Liver (tissue), 9 donors: ENCODE results near the gene ITGA2. TPM values are rescaled to one million over a fixed set of nuclear protein-coding genes. Genes with fewer than 3 reads are reported as not detected.

Experiments used
- DNase-seq: peaks from one replicate; pipeline ENCODE4 v3.0.0-alpha.2; 2017; ENCODE audit warnings: low spot score
- H3K27ac ChIP-seq, 2 donors: one replicate each; pipeline ENCODE4 v1.7.0; 2013; ENCODE audit warnings: inconsistent platforms in 2 of 2, low read length in 2 of 2, control low read depth in 1 of 2, low read depth in 1 of 2, mild to moderate bottlenecking in 1 of 2
- H3K27me3 ChIP-seq, 4 donors: one replicate each; pipeline versions ENCODE4 v1.6.1 to v1.7.0; 2013; ENCODE audit warnings: low read length in 3 of 4, inconsistent platforms in 1 of 4, mild to moderate bottlenecking in 1 of 4, moderate library complexity in 1 of 4; ENCODE audit not compliant: control insufficient read depth in 4 of 4, insufficient read depth in 4 of 4
- H3K36me3 ChIP-seq, 4 donors: one replicate each; pipeline versions ENCODE4 v1.6.1 to v1.7.0; 2013; ENCODE audit warnings: low read length in 3 of 4, mild to moderate bottlenecking in 3 of 4, low read depth in 1 of 4, moderate library complexity in 1 of 4; ENCODE audit not compliant: control insufficient read depth in 4 of 4, insufficient read depth in 3 of 4
- H3K4me1 ChIP-seq, 4 donors: one replicate each; pipeline versions ENCODE4 v1.6.1 to v1.7.0; 2013; ENCODE audit warnings: low read length in 3 of 4, mild to moderate bottlenecking in 3 of 4, moderate library complexity in 1 of 4; ENCODE audit not compliant: control insufficient read depth in 4 of 4, insufficient read depth in 4 of 4
- H3K4me3 ChIP-seq, 3 donors: one replicate each; pipeline versions ENCODE4 v1.6.1 to v1.7.0; 2013; ENCODE audit warnings: low read length in 3 of 3, control low read depth in 1 of 3, low read depth in 1 of 3, mild to moderate bottlenecking in 1 of 3
- H3K9ac ChIP-seq, 2 donors: one replicate each; pipeline ENCODE4 v1.7.0; 2013; ENCODE audit warnings: low read length in 2 of 2, mild to moderate bottlenecking in 2 of 2, moderate library complexity in 2 of 2, control low read depth in 1 of 2, low read depth in 1 of 2
- H3K9me3 ChIP-seq, 4 donors: one replicate each; pipeline versions ENCODE4 v1.6.1 to v1.7.0; 2013; ENCODE audit warnings: low read length in 3 of 4; ENCODE audit not compliant: control insufficient read depth in 4 of 4
- FOXA1 ChIP-seq: IDR thresholded peaks from 2 replicates; pipeline ENCODE4 v1.6.1; 2016; ENCODE audit warnings: antibody characterized with exemption
- HNF4A ChIP-seq, 2 donors: conservative IDR thresholded peaks; 2 replicates each; pipeline ENCODE4 v1.6.1; 2016; ENCODE audit warnings: antibody characterized with exemption in 2 of 2, mild to moderate bottlenecking in 2 of 2
- HNF4G ChIP-seq: IDR thresholded peaks from 2 replicates; pipeline ENCODE4 v1.6.1; 2016; ENCODE audit warnings: antibody characterized with exemption
- JUND ChIP-seq, 2 donors: IDR thresholded peaks; 2 replicates each; pipeline ENCODE4 v1.6.1; 2016; ENCODE audit warnings: antibody characterized with exemption in 2 of 2
- NR2F2 ChIP-seq: IDR thresholded peaks from 2 replicates; pipeline ENCODE4 v1.6.1; 2016; ENCODE audit warnings: antibody characterized with exemption
- RXRA ChIP-seq, 2 donors: IDR thresholded peaks; 2 replicates each; pipeline ENCODE4 v1.6.1; 2017 to 2018; ENCODE audit warnings: antibody characterized with exemption in 2 of 2, mild to moderate bottlenecking in 1 of 2
- TAF1 ChIP-seq: conservative IDR thresholded peaks from 2 replicates; pipeline ENCODE4 v1.6.1; 2016; ENCODE audit warnings: antibody characterized with exemption, mild to moderate bottlenecking
- WGBS: extraction: QIAGEN DNeasy Blood & Tissue Kit; methylation state at CpG from one replicate; pipeline ENCODE4 v1.1.7; 2013; 5-methylcytosine and 5-hydroxymethylcytosine counted together
- polyA plus RNA-seq, 2 donors: library from polyadenylated mRNA; stranded (reverse) in 1 of 2; unstranded in 1 of 2; fragments of 200-250 nt in 1 of 2; fragments of >200 nt in 1 of 2; fragmentation: Nextera tagmentation in 1 of 2; extraction: Ambion mirVana in 1 of 2; gene quantifications; one replicate each; pipeline versions ENCODE4 v1.2.1 to v1.2.3, GENCODE V29; 2013 to 2015
- total RNA-seq, 2 donors: library from RNA; depleted of rRNA; stranded (reverse); fragments of >200 nt; gene quantifications; one replicate each; pipeline ENCODE4 v1.2.3, GENCODE V29; 2014
- TF ChIP-seq, protein P1 (sequence below): IDR thresholded peaks from 2 replicates; pipeline ENCODE4 v1.6.1; 2016; ENCODE audit warnings: antibody characterized with exemption, mild to moderate bottlenecking
- TF ChIP-seq, protein P2 (sequence below): fragments of 150-350 bp; IDR thresholded peaks from 2 replicates; pipeline ENCODE4 v1.5.1; 2017; ENCODE audit warnings: improper control_type of control experiment, low read depth, low read length; ENCODE audit not compliant: missing input control
- TF ChIP-seq, protein P3 (sequence below): IDR thresholded peaks from 2 replicates; pipeline ENCODE4 v1.6.1; 2016; ENCODE audit warnings: antibody characterized with exemption
- TF ChIP-seq, protein P4 (sequence below): IDR thresholded peaks from 2 replicates; pipeline ENCODE4 v1.6.1; 2016; ENCODE audit warnings: antibody characterized with exemption
- donor health status: healthy.
- donor health status: healthy.
- donor health status: healthy.
- donor health status: healthy.
- donor health status: healthy.

Gene ITGA2
- total and polyA plus RNA-seq, 4 donors: 0.12 to 0.61 (median 0.33) TPM

DNA sequence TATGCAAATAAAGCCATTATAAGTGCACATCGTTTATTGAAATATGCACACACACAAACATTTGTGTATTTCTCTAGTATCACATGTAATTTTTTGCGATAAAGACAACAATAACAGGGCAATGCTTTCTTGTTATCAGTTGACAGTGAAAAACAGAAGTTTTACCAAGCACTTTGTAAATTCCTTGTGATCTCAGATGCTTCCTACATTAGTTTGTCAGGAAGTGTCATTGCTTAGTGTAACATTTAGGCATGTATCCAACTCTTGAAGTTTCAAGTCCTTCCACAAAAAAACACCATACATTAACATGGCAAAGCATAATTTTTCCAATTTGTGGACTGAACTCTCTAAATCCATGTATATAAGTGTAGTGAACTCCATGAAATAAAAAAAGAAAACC, 74.0 kb downstream of the ITGA2 start:
- no peaks in the 10 kb centered on the region for H3K9me3 ChIP-seq
- H3K27ac ChIP-seq: no peak overlapping the region
- H3K4me1 ChIP-seq: no peaks in the 10 kb centered on the region
- no peak overlapping the region for H3K4me3 ChIP-seq
- H3K9ac ChIP-seq: no peak overlapping the region
- DNase-seq: no peak
- no peaks in the 10 kb centered on the region for H3K36me3 ChIP-seq
- TF ChIP-seq FOXA1 (no peak), TAF1 (no peak), JUND (IDR thresholded peaks at IDR 0.05) (no peak), HNF4A (conservative IDR thresholded peaks at IDR 0.05) (no peak)
- TF ChIP-seq, protein P1, sequence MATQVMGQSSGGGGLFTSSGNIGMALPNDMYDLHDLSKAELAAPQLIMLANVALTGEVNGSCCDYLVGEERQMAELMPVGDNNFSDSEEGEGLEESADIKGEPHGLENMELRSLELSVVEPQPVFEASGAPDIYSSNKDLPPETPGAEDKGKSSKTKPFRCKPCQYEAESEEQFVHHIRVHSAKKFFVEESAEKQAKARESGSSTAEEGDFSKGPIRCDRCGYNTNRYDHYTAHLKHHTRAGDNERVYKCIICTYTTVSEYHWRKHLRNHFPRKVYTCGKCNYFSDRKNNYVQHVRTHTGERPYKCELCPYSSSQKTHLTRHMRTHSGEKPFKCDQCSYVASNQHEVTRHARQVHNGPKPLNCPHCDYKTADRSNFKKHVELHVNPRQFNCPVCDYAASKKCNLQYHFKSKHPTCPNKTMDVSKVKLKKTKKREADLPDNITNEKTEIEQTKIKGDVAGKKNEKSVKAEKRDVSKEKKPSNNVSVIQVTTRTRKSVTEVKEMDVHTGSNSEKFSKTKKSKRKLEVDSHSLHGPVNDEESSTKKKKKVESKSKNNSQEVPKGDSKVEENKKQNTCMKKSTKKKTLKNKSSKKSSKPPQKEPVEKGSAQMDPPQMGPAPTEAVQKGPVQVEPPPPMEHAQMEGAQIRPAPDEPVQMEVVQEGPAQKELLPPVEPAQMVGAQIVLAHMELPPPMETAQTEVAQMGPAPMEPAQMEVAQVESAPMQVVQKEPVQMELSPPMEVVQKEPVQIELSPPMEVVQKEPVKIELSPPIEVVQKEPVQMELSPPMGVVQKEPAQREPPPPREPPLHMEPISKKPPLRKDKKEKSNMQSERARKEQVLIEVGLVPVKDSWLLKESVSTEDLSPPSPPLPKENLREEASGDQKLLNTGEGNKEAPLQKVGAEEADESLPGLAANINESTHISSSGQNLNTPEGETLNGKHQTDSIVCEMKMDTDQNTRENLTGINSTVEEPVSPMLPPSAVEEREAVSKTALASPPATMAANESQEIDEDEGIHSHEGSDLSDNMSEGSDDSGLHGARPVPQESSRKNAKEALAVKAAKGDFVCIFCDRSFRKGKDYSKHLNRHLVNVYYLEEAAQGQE: no peak
- H3K27me3 ChIP-seq: peaks cover 0 to 3% (median 0%) of the 10 kb centered on the region in 4 donors
- WGBS: 83% methylated on average over 2 of the region's 2 CpGs

DNA sequence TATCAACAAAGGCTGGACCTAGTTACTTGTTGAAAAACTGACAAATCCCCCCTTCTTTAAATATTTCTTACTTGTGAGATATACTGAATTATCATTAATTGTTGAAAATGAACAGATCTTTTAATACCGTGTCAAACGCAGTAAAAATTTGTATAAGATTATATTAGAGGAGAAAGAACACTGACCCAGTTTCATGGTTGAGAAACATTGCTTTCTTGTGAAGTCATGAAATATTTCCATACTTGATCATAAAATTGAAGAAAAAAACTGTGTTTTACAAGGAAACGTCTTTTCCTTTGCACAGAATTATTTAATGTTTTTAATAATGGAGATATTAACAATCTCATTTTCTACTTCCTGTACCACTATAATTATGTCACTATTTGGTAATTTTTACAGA, 74.6 kb downstream of the ITGA2 start:
- WGBS: 77% methylated on average over 3 of the region's 3 CpGs

More for the DNA sequence above, 74.6 kb downstream of the ITGA2 start:
- no peak overlapping the region for H3K27ac ChIP-seq
- H3K4me1 ChIP-seq: no peaks in the 10 kb centered on the region
- TF ChIP-seq, protein P2, sequence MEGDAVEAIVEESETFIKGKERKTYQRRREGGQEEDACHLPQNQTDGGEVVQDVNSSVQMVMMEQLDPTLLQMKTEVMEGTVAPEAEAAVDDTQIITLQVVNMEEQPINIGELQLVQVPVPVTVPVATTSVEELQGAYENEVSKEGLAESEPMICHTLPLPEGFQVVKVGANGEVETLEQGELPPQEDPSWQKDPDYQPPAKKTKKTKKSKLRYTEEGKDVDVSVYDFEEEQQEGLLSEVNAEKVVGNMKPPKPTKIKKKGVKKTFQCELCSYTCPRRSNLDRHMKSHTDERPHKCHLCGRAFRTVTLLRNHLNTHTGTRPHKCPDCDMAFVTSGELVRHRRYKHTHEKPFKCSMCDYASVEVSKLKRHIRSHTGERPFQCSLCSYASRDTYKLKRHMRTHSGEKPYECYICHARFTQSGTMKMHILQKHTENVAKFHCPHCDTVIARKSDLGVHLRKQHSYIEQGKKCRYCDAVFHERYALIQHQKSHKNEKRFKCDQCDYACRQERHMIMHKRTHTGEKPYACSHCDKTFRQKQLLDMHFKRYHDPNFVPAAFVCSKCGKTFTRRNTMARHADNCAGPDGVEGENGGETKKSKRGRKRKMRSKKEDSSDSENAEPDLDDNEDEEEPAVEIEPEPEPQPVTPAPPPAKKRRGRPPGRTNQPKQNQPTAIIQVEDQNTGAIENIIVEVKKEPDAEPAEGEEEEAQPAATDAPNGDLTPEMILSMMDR: no peak
- TF ChIP-seq, protein P3, sequence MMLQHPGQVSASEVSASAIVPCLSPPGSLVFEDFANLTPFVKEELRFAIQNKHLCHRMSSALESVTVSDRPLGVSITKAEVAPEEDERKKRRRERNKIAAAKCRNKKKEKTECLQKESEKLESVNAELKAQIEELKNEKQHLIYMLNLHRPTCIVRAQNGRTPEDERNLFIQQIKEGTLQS: no peak
- TF ChIP-seq, protein P4, sequence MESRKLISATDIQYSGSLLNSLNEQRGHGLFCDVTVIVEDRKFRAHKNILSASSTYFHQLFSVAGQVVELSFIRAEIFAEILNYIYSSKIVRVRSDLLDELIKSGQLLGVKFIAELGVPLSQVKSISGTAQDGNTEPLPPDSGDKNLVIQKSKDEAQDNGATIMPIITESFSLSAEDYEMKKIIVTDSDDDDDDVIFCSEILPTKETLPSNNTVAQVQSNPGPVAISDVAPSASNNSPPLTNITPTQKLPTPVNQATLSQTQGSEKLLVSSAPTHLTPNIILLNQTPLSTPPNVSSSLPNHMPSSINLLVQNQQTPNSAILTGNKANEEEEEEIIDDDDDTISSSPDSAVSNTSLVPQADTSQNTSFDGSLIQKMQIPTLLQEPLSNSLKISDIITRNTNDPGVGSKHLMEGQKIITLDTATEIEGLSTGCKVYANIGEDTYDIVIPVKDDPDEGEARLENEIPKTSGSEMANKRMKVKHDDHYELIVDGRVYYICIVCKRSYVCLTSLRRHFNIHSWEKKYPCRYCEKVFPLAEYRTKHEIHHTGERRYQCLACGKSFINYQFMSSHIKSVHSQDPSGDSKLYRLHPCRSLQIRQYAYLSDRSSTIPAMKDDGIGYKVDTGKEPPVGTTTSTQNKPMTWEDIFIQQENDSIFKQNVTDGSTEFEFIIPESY: no peak
- TF ChIP-seq HNF4A (conservative IDR thresholded peaks at IDR 0.05) (no peak), HNF4G (no peak), NR2F2 (no peak), RXRA (IDR thresholded peaks at IDR 0.05) (no peak), TAF1 (no peak), JUND (IDR thresholded peaks at IDR 0.05) (no peak)
- H3K36me3 ChIP-seq: no peaks in the 10 kb centered on the region
- H3K9ac ChIP-seq: no peak overlapping the region
- H3K27me3 ChIP-seq: peaks cover 0 to under 1% (median 0%) of the 10 kb centered on the region in 4 donors
- no peak overlapping the region for H3K4me3 ChIP-seq
- no peak for DNase-seq
- no peaks in the 10 kb centered on the region for H3K9me3 ChIP-seq
